Testis (tissue), 2 donors: Measurements from ENCODE around the gene PITRM1.

Source experiments
- CTCF ChIP-seq, 3 experiments: fragments of 450-650 bp in 2 of 3; fragments of 200-600 bp in 1 of 3; sonication (generic) in 1 of 3; IDR thresholded peaks; one replicate each; pipeline ENCODE4 v1.5.1; 2016 to 2019; ENCODE audit warnings: antibody characterized with exemption in 3 of 3, mild to moderate bottlenecking in 2 of 3, moderate library complexity in 1 of 3
- POLR2A ChIP-seq: fragments of 450-650 bp; IDR thresholded peaks from one replicate; pipeline ENCODE4 v1.6.1; 2017; ENCODE audit warnings: antibody characterized with exemption, mild to moderate bottlenecking, moderate library complexity

- TF ChIP-seq CTCF (IDR thresholded peaks at IDR 0.05), result no peak
- no peak for TF ChIP-seq POLR2A
Measured at GRCh38 chr10:3145366-3145765, 27.2 kb downstream of the PITRM1 start.
